ENCODE measurements around the gene MAP3K6. TPM values are rescaled to one million over a fixed set of nuclear protein-coding genes. Genes with fewer than 3 reads are reported as not detected.

MAP3K6 gene
- total and polyA plus RNA-seq, 2 of the 13 experiments (the other 11 are each of a cell fraction or from before 2014, with no cell fraction given): 2.7 to 3.2 TPM

Small RNA genes within 50 kb of the gene (small RNA-seq; reads per million reads assigned to genes)
- 0 to 3.9 (median 0) reads per million in 3 experiments for gene RNU6-48P (ENCODE audit: insufficient read depth in 2 of 3, insufficient read length in 3 of 3, low read depth in 2 of 3, low replicate concordance in 1 of 3)

Other genes with a start within 250 kb of the MAP3K6 start
- 2.7 and 2.9 TPM in 2 replicates for gene SLC9A1, start 211.8 kb downstream of the MAP3K6 start, total RNA-seq (2016; rRNA removed; fragmentation: Illumina TruSeq; extraction: Trizol)
- gene SLC9A1, start 211.8 kb downstream of the MAP3K6 start, polyA plus RNA-seq (2011; rRNA removed): 1.4 and 1.7 TPM in 2 replicates
- 5.5 and 7.7 TPM in 2 replicates for gene WDTC1, start 132.3 kb downstream of the MAP3K6 start, total RNA-seq (2016; rRNA removed; fragmentation: Illumina TruSeq; extraction: Trizol)
- 5.5 and 7.1 TPM in 2 replicates for gene WDTC1, start 132.3 kb downstream of the MAP3K6 start, polyA plus RNA-seq (2011; rRNA removed)
- gene TMEM222, start 44.8 kb downstream of the MAP3K6 start, total RNA-seq (2016; rRNA removed; fragmentation: Illumina TruSeq; extraction: Trizol): 9.9 and 22.7 TPM in 2 replicates
- 29.6 and 40.8 TPM in 2 replicates for gene TMEM222, start 44.8 kb downstream of the MAP3K6 start, polyA plus RNA-seq (2011; rRNA removed)
- gene SYTL1, start 24.9 kb downstream of the MAP3K6 start, total RNA-seq (2016; rRNA removed; fragmentation: Illumina TruSeq; extraction: Trizol): 9.1 and 17.8 TPM in 2 replicates
- 11.1 and 15.8 TPM in 2 replicates for gene SYTL1, start 24.9 kb downstream of the MAP3K6 start, polyA plus RNA-seq (2011; rRNA removed)
- not detected in 2 replicates for gene FCN3, start 7.9 kb upstream of the MAP3K6 start, total RNA-seq (2016; rRNA removed; fragmentation: Illumina TruSeq; extraction: Trizol)
- not detected in 2 replicates for gene FCN3, start 7.9 kb upstream of the MAP3K6 start, polyA plus RNA-seq (2011; rRNA removed)
- gene CD164L2, start 16.4 kb upstream of the MAP3K6 start, total RNA-seq (2016; rRNA removed; fragmentation: Illumina TruSeq; extraction: Trizol): not detected in 2 replicates
- not detected in 2 replicates for gene CD164L2, start 16.4 kb upstream of the MAP3K6 start, polyA plus RNA-seq (2011; rRNA removed)
- 0.88 and 1.00 TPM in 2 replicates for gene GPR3, start 25.7 kb upstream of the MAP3K6 start, total RNA-seq (2016; rRNA removed; fragmentation: Illumina TruSeq; extraction: Trizol)
- 2.6 and 2.7 TPM in 2 replicates for gene GPR3, start 25.7 kb upstream of the MAP3K6 start, polyA plus RNA-seq (2011; rRNA removed)
- 10.4 and 16.9 TPM in 2 replicates for gene WASF2, start 123.2 kb upstream of the MAP3K6 start, total RNA-seq (2016; rRNA removed; fragmentation: Illumina TruSeq; extraction: Trizol)
- 26.4 and 27.7 TPM in 2 replicates for gene WASF2, start 123.2 kb upstream of the MAP3K6 start, polyA plus RNA-seq (2011; rRNA removed)
- 2.6 and 2.7 TPM in 2 replicates for gene AHDC1, start 237.2 kb upstream of the MAP3K6 start, total RNA-seq (2016; rRNA removed; fragmentation: Illumina TruSeq; extraction: Trizol)
- 1.0 and 1.2 TPM in 2 replicates for gene AHDC1, start 237.2 kb upstream of the MAP3K6 start, polyA plus RNA-seq (2011; rRNA removed)